H1 (cell line): Measurements from ENCODE around the gene PHF24. TPM values are rescaled to one million over a fixed set of nuclear protein-coding genes. Genes with fewer than 3 reads are reported as not detected.

Experiments used
- CTCF ChIA-PET: fragments of 300-600 bp; sonication (Branson Sonifier 250); formaldehyde crosslinking; loops from one replicate; lab custom pipeline; 2021; ENCODE audit not compliant: partially characterized antibody; lab: Charles Lee
- POLR2A ChIA-PET: fragments of 300-600 bp; sonication (Branson Sonifier 250); formaldehyde crosslinking; loops from one replicate; lab custom pipeline; 2021; ENCODE audit warnings: inconsistent platforms; ENCODE audit not compliant: partially characterized antibody; lab: Charles Lee
- DNase-seq, 2 experiments: peaks; one replicate each; pipeline versions ENCODE4 v3.0.0 to v3.0.0-alpha.2; 2010 to 2022; ENCODE audit warnings: low spot score in 2 of 2, low read depth in 1 of 2, mixed read lengths in 1 of 2
- FAIRE-seq: peaks from 2 replicates; lab custom pipeline; 2011; peaks lifted over from hg19 to GRCh38; lab: Jason Lieb, UNC
- H2AFZ ChIP-seq: 2 replicates; pipeline ENCODE4 v1.8.1; 2012; ENCODE audit warnings: low read length, inconsistent platforms
- H2AK5ac ChIP-seq: 2 replicates; pipeline ENCODE4 v1.6.1; 2013; ENCODE audit warnings: low read depth, low read length
- H2BK120ac ChIP-seq: replicated peaks from 2 replicates; pipeline ENCODE3; 2013; ENCODE audit warnings: low read depth, low read length, inconsistent platforms
- H2BK12ac ChIP-seq: 2 replicates; pipeline ENCODE4 v1.6.1; 2013; ENCODE audit warnings: low read depth, low read length
- H2BK15ac ChIP-seq: 2 replicates; pipeline ENCODE4 v1.6.1; 2013; ENCODE audit warnings: low read length
- H2BK20ac ChIP-seq: 2 replicates; pipeline ENCODE4 v1.6.1; 2013; ENCODE audit warnings: low read length
- H2BK5ac ChIP-seq: 2 replicates; pipeline ENCODE4 v1.6.1; 2013; ENCODE audit warnings: low read depth, low read length
- H3K14ac ChIP-seq: 2 replicates; pipeline ENCODE4 v1.6.1; 2013; ENCODE audit warnings: inconsistent platforms; ENCODE audit not compliant: insufficient read length
- H3K18ac ChIP-seq: 2 replicates; pipeline ENCODE4 v1.6.1; 2013; ENCODE audit warnings: low read length; ENCODE audit errors: extremely low read depth
- H3K23ac ChIP-seq: 2 replicates; pipeline ENCODE4 v1.6.1; 2013; ENCODE audit warnings: inconsistent platforms; ENCODE audit not compliant: insufficient read length
- H3K23me2 ChIP-seq: 2 replicates; pipeline ENCODE4 v1.6.1; 2013; ENCODE audit warnings: low read depth, low read length
- H3K27ac ChIP-seq: 2 replicates; pipeline ENCODE4 v1.6.1; 2011; ENCODE audit warnings: low read depth, low read length, inconsistent platforms
- H3K27me3 ChIP-seq, 4 experiments: replicated peaks in 1 of 4; 1 replicate in 1 of 4; 2 replicates in 3 of 4; pipeline versions ENCODE4 v1.6.1 to v1.8.1; 2011 to 2013; ENCODE audit warnings: low read length in 3 of 4, mild to moderate bottlenecking in 3 of 4, inconsistent platforms in 2 of 4, mixed read lengths in 2 of 4, moderate library complexity in 1 of 4; ENCODE audit not compliant: control insufficient read depth in 3 of 4, insufficient read depth in 3 of 4; ENCODE audit errors: extremely low read depth in 1 of 4
- H3K36me3 ChIP-seq, 4 experiments: 2 replicates each; pipeline versions ENCODE4 v1.6.1 to v1.8.1; 2011 to 2013; ENCODE audit warnings: mild to moderate bottlenecking in 4 of 4, low read length in 3 of 4, moderate library complexity in 2 of 4, control low read depth in 1 of 4, inconsistent platforms in 1 of 4; ENCODE audit not compliant: insufficient read depth in 4 of 4, control insufficient read depth in 2 of 4
- H3K4ac ChIP-seq: replicated peaks from 2 replicates; pipeline ENCODE3; 2013; ENCODE audit warnings: low read length, low read depth, mixed read lengths, inconsistent platforms; ENCODE audit not compliant: insufficient read length
- H3K4me1 ChIP-seq, 4 experiments: replicated peaks in 1 of 4; 1 replicate in 1 of 4; 2 replicates in 3 of 4; pipeline versions ENCODE4 v1.6.1 to v1.8.1; 2011 to 2013; ENCODE audit warnings: low read length in 3 of 4, inconsistent platforms in 2 of 4, mixed read lengths in 1 of 4; ENCODE audit not compliant: insufficient read depth in 4 of 4, control insufficient read depth in 3 of 4
- H3K4me2 ChIP-seq, 2 experiments: 2 replicates each; pipeline versions ENCODE4 v1.6.1 to v1.8.1; 2011 to 2013; ENCODE audit warnings: low read depth in 2 of 2, low read length in 2 of 2, control low read depth in 1 of 2, inconsistent platforms in 1 of 2, mild to moderate bottlenecking in 1 of 2; ENCODE audit not compliant: insufficient read depth in 1 of 2
- H3K4me3 ChIP-seq, 4 experiments: fragments of 200-600, 300-600 bp in 1 of 4; sonication (generic), shearing (Covaris generic), sonication (Bioruptor Twin) in 1 of 4; 2 replicates each; pipeline versions ENCODE4 v1.5.1 to v1.8.1; 2011 to 2016; ENCODE audit warnings: low read length in 4 of 4, low read depth in 3 of 4, control low read depth in 2 of 4, inconsistent platforms in 2 of 4, mild to moderate bottlenecking in 2 of 4, mixed read lengths in 1 of 4, moderate library complexity in 1 of 4; ENCODE audit not compliant: insufficient read depth in 2 of 4; ENCODE audit errors: extremely low read depth in 1 of 4
- H3K56ac ChIP-seq: replicated peaks from 2 replicates; pipeline ENCODE3; 2013; ENCODE audit warnings: low read depth, mild to moderate bottlenecking, mixed read lengths, low read length, inconsistent platforms; ENCODE audit not compliant: insufficient read length
- H3K79me1 ChIP-seq: 2 replicates; pipeline ENCODE4 v1.6.1; 2013; ENCODE audit warnings: low read depth, low read length, control low read depth
- H3K79me2 ChIP-seq, 2 experiments: 2 replicates each; pipeline versions ENCODE4 v1.6.1 to v1.8.1; 2012 to 2013; ENCODE audit warnings: low read length in 2 of 2, mild to moderate bottlenecking in 2 of 2, inconsistent platforms in 1 of 2; ENCODE audit not compliant: insufficient read depth in 2 of 2, control insufficient read depth in 1 of 2
- H3K9ac ChIP-seq, 4 experiments: replicated peaks in 1 of 4; 1 replicate in 1 of 4; 2 replicates in 3 of 4; pipeline versions ENCODE4 v1.6.1 to v1.8.1; 2011 to 2013; ENCODE audit warnings: low read depth in 3 of 4, low read length in 3 of 4, control low read depth in 2 of 4, mild to moderate bottlenecking in 2 of 4, moderate library complexity in 2 of 4, inconsistent platforms in 1 of 4; ENCODE audit errors: extremely low read depth in 1 of 4
- H3K9me3 ChIP-seq, 2 experiments: 2 replicates each; pipeline versions ENCODE4 v1.6.1 to v1.8.1; 2012 to 2013; ENCODE audit warnings: mild to moderate bottlenecking in 2 of 2, moderate library complexity in 2 of 2, control low read depth in 1 of 2, inconsistent platforms in 1 of 2, low read depth in 1 of 2, low read length in 1 of 2, mixed read lengths in 1 of 2; ENCODE audit not compliant: insufficient read depth in 2 of 2
- H4K20me1 ChIP-seq, 2 experiments: replicated peaks in 1 of 2; 2 replicates each; pipeline versions ENCODE3 to v1.8.1; 2011 to 2013; ENCODE audit warnings: inconsistent platforms in 2 of 2, low read length in 2 of 2, mild to moderate bottlenecking in 1 of 2; ENCODE audit not compliant: insufficient read depth in 2 of 2, control insufficient read depth in 1 of 2
- H4K5ac ChIP-seq: 2 replicates; pipeline ENCODE4 v1.6.1; 2013; ENCODE audit warnings: low read length, low read depth, mixed read lengths, inconsistent platforms; ENCODE audit not compliant: insufficient read length
- H4K8ac ChIP-seq: 2 replicates; pipeline ENCODE4 v1.8.0; 2013; ENCODE audit warnings: mild to moderate bottlenecking, moderate library complexity, low read length, inconsistent platforms; ENCODE audit not compliant: insufficient read depth; ENCODE audit errors: extremely low read depth
- H4K91ac ChIP-seq: replicated peaks from 2 replicates; pipeline ENCODE3; 2013; ENCODE audit warnings: low read length, mixed read lengths, inconsistent platforms; ENCODE audit not compliant: insufficient read length
- BACH1 ChIP-seq: IDR thresholded peaks from 2 replicates; pipeline ENCODE4 v1.6.1; 2012; ENCODE audit warnings: low read length, improper control_type of control experiment
- BCL11A ChIP-seq, 2 experiments: IDR thresholded peaks; one replicate each; pipeline ENCODE4 v1.6.1; 2011; ENCODE audit warnings: low read depth in 2 of 2, low read length in 2 of 2, mild to moderate bottlenecking in 2 of 2
- CBX8 ChIP-seq: fragments of 300-800, 300-1000 bp; sonication (generic); IDR thresholded peaks from 2 replicates; pipeline ENCODE4 v1.7.1; 2016; ENCODE audit warnings: low read depth, low read length, borderline replicate concordance
- EP300 ChIP-seq, 2 experiments: IDR thresholded peaks; 1 replicate in 1 of 2; 2 replicates in 1 of 2; pipeline ENCODE4 v1.6.1; 2011 to 2012; ENCODE audit warnings: low read depth in 2 of 2, low read length in 2 of 2, mild to moderate bottlenecking in 2 of 2, borderline replicate concordance in 1 of 2, inconsistent platforms in 1 of 2, moderate library complexity in 1 of 2
- EZH2 ChIP-seq: fragments of 200-600 bp; sonication (generic); IDR thresholded peaks from 2 replicates; pipeline ENCODE4 v1.7.1; 2012; ENCODE audit warnings: low read depth, mild to moderate bottlenecking, moderate library complexity, low read length, inconsistent platforms; ENCODE audit not compliant: severe bottlenecking
- GABPA ChIP-seq: IDR thresholded peaks from 2 replicates; pipeline ENCODE4 v1.6.1; 2011; ENCODE audit warnings: mild to moderate bottlenecking, low read length, moderate library complexity, borderline replicate concordance; ENCODE audit not compliant: insufficient read depth
- NRF1 ChIP-seq: IDR thresholded peaks from 2 replicates; pipeline ENCODE4 v1.6.1; 2011; ENCODE audit warnings: mild to moderate bottlenecking, low read depth, low read length, improper control_type of control experiment
- RBBP5 ChIP-seq: IDR thresholded peaks from 2 replicates; pipeline ENCODE4 v1.7.1; 2012; ENCODE audit warnings: low read depth, mild to moderate bottlenecking, inconsistent platforms, low read length, moderate library complexity, borderline replicate concordance
- RNF2 ChIP-seq: fragments of 200-900, 300-1000 bp; sonication (generic); IDR thresholded peaks from 2 replicates; pipeline ENCODE4 v1.7.1; 2016; ENCODE audit warnings: borderline replicate concordance, low read depth, mild to moderate bottlenecking, antibody characterized with exemption, low read length; ENCODE audit not compliant: poor library complexity, severe bottlenecking; ENCODE audit errors: missing control alignments
- SP2 ChIP-seq: IDR thresholded peaks from 2 replicates; pipeline ENCODE4 v1.6.1; 2012; ENCODE audit warnings: mild to moderate bottlenecking, low read length, inconsistent platforms
- SP4 ChIP-seq: IDR thresholded peaks from 2 replicates; pipeline ENCODE4 v1.6.1; 2012; ENCODE audit warnings: low read length, inconsistent platforms
- SRF ChIP-seq: IDR thresholded peaks from 2 replicates; pipeline ENCODE4 v1.6.1; 2011; ENCODE audit warnings: mild to moderate bottlenecking, low read depth, low read length, moderate library complexity
- SUZ12 ChIP-seq: fragments of 200-600 bp; sonication (generic); IDR thresholded peaks from 2 replicates; pipeline ENCODE4 v1.6.1; 2012; ENCODE audit warnings: mild to moderate bottlenecking, inconsistent platforms, low read length, moderate library complexity, mixed read lengths
- YY1 ChIP-seq: IDR thresholded peaks from 2 replicates; pipeline ENCODE4 v1.6.1; 2011; ENCODE audit warnings: low read depth, mild to moderate bottlenecking, low read length
- WGBS, 2 experiments: shearing (Covaris generic) in 1 of 2; methylation state at CpG; one replicate each; pipeline versions ENCODE4 v1.1.6 to v1.1.7; 2013 to 2015; ENCODE audit warnings: low lambda C conversion rate in 2 of 2, mixed read lengths in 2 of 2, inconsistent platforms in 1 of 2, low coverage in 1 of 2, missing lambda C conversion rate in 1 of 2; ENCODE audit not compliant: insufficient replicate concordance in 2 of 2, insufficient coverage in 1 of 2, insufficient read length in 1 of 2; ENCODE audit errors: extremely low coverage in 1 of 2, missing lambda C conversion rate in 1 of 2; 5-methylcytosine and 5-hydroxymethylcytosine counted together
- polyA plus RNA-seq, 7 experiments: library from polyadenylated mRNA; depleted of rRNA in 3 of 7; stranded (reverse) in 5 of 7; unstranded in 2 of 7; fragments of >200 nt in 5 of 7; fragments of 200-250 nt in 2 of 7; gene quantifications; 1 replicate in 5 of 7; 2 replicates in 1 of 7; 4 replicates in 1 of 7; pipeline versions ENCODE4 v1.2.1 to v1.2.3, GENCODE V29; 2011 to 2013; ENCODE audit warnings: missing spikeins in 2 of 7, mixed read lengths in 2 of 7
- total RNA-seq: library from RNA; stranded (reverse); fragmentation: NEBNext Ultra II Directional; extraction: Animal tissue kit (Norgen Biotek cat#: 25700); gene quantifications from 2 replicates; pipeline ENCODE4 v1.2.1, GENCODE V29; 2021

The PHF24 gene
- total and polyA plus RNA-seq, 2 of the 8 experiments (the other 6 are each of a cell fraction or from before 2014, with no cell fraction given), result 0.29 to 0.35 TPM

GRCh38 chr9:34962546-34962945 lies 4.5 kb downstream of the PHF24 start:
- no peak overlapping the region for H2BK20ac ChIP-seq
- H3K36me3 ChIP-seq, result no peaks in the 10 kb centered on the region
- ChIA-PET POLR2A (interaction anchor here (1.3 kb wide), 1 partner anchor 32 kb away, joined by 5 read pairs; no protein-coding TSS in a partner anchor), CTCF (interaction anchor here (0.6 to 6.8 kb wide), 6 partner anchors 22 to 261 kb away, joined by 3 to 43 read pairs (median 12); no protein-coding TSS in a partner anchor)
- H3K9ac ChIP-seq, result no peak overlapping the region
- no peak overlapping the region for H3K18ac ChIP-seq
- no peaks in the 10 kb centered on the region for H3K79me2 ChIP-seq
- H2AK5ac ChIP-seq, result no peak overlapping the region
- H4K91ac ChIP-seq, result no peak overlapping the region
- H2BK12ac ChIP-seq, result no peak overlapping the region
- peak; percentile 36 for FAIRE-seq
- H3K4me3 ChIP-seq, result no peak overlapping the region
- H3K79me1 ChIP-seq, result no peaks in the 10 kb centered on the region
- peaks cover 0 to 4% (median 0%) of the 10 kb centered on the region in 4 experiments for H3K4me1 ChIP-seq
- H3K9me3 ChIP-seq, result no peaks in the 10 kb centered on the region
- H3K56ac ChIP-seq, result no peak overlapping the region
- no peak overlapping the region for H2AFZ ChIP-seq
- no peaks in the 10 kb centered on the region for H4K20me1 ChIP-seq
- H3K23me2 ChIP-seq, result no peaks in the 10 kb centered on the region; the same call in 1 of the 2 replicates
- H4K8ac ChIP-seq, result no peak overlapping the region
- DNase-seq, result no peak
- WGBS, 2 experiments, result 89% methylated on average over 3 of the region's 3 CpGs; no CpG with 5 or more reads in 1 of the 2 experiments
- no peak overlapping the region for H2BK5ac ChIP-seq
- no peak overlapping the region for H2BK120ac ChIP-seq
- no peak overlapping the region for H3K14ac ChIP-seq
- H3K27me3 ChIP-seq, result peaks cover 1 to 18% (median 6%) of the 10 kb centered on the region in 4 experiments; a peak in 6 of 7 replicates
- no peak overlapping the region for H3K27ac ChIP-seq
- no peak overlapping the region for H3K4me2 ChIP-seq
- no peak overlapping the region for H4K5ac ChIP-seq
- no peak overlapping the region for H3K4ac ChIP-seq
- H2BK15ac ChIP-seq, result no peak overlapping the region
- no peak overlapping the region for H3K23ac ChIP-seq
- TF ChIP-seq CBX8 (no peak), SRF (no peak), EP300 (IDR thresholded peaks at IDR 0.05; ENCODE audit: borderline replicate concordance in 1 of 2, low read depth in 2 of 2, low read length in 2 of 2) (no peak), RNF2 (no peak), GABPA (no peak), SP2 (no peak), BCL11A (IDR thresholded peaks at IDR 0.05; ENCODE audit: low read depth in 2 of 2, low read length in 2 of 2) (no peak), EZH2 (no peak), NRF1 (no peak), BACH1 (no peak), SUZ12 (no peak), SP4 (no peak), RBBP5 (no peak), YY1 (no peak)
